Measurements from ENCODE around the gene BST2.
A peak's percentile ranks its signal among the peaks of the same experiment; 100 is the strongest.
"Not testable (repeated sequence)": the region's sequence is repeated elsewhere in the genome, so short reads cannot be mapped to it uniquely, and the experiment has no call there.

The BST2 gene

GRCh38 chr19:17389957-17390664 is 15.3 kb downstream of the BST2 start:
- DNase-seq (ENCODE audit: low spot score) = no peak

- no peak for DNase-seq (ENCODE audit: low spot score)
Measured at GRCh38 chr19:17389288-17389687, 16.1 kb downstream of the BST2 start.

- peak; percentile 55 for DNase-seq (ENCODE audit: low spot score)
Measured at GRCh38 chr19:17385878-17386611, 19.4 kb downstream of the BST2 start.

- DNase-seq (ENCODE audit: low spot score) = no peak
Measured at GRCh38 chr19:17380426-17381138, 24.8 kb downstream of the BST2 start.

GRCh38 chr19:17379221-17379631 is 26.2 kb downstream of the BST2 start:
- no peak for DNase-seq (ENCODE audit: low spot score)

- DNase-seq (ENCODE audit: low spot score) = no peak
Measured at GRCh38 chr19:17378271-17378670, 27.2 kb downstream of the BST2 start.

- DNase-seq (ENCODE audit: low spot score) = no peak
Measured at GRCh38 chr19:17376935-17377600, 28.4 kb downstream of the BST2 start, which contains the start of gene PLVAP. Gene PLVAP, minus strand, starts transcription at chr19:17377342. Its CDS starts 54 bp downstream, at chr19:17377288.

- DNase-seq (ENCODE audit: low spot score) = no peak
Measured at GRCh38 chr19:17370026-17370587, 35.3 kb downstream of the BST2 start.

- no peak for DNase-seq (ENCODE audit: low spot score)
Measured at GRCh38 chr19:17365361-17365760, 40.1 kb downstream of the BST2 start.

- not testable (repeated sequence) for DNase-seq (ENCODE audit: low spot score)
Measured at GRCh38 chr19:17363852-17364605, 41.4 kb downstream of the BST2 start.

- DNase-seq (ENCODE audit: low spot score) = no peak
Measured at GRCh38 chr19:17359905-17360800, 45.3 kb downstream of the BST2 start.

- DNase-seq (ENCODE audit: low spot score) = no peak
Measured at GRCh38 chr19:17358395-17358794, 47.0 kb downstream of the BST2 start.

- no peak for DNase-seq (ENCODE audit: low spot score)
Measured at GRCh38 chr19:17357724-17358123, 47.7 kb downstream of the BST2 start.

GRCh38 chr19:17357078-17357666 is 48.3 kb downstream of the BST2 start:
- no peak for DNase-seq (ENCODE audit: low spot score)

- no peak for DNase-seq (ENCODE audit: low spot score)
Measured at GRCh38 chr19:17353386-17353785, 52.0 kb downstream of the BST2 start.
